Panc1 (cell line): Measurements from ENCODE around the gene CSK.

Experiments used
- POLR2AphosphoS5 ChIP-seq: IDR thresholded peaks from 2 replicates; pipeline ENCODE4 v1.6.1; 2012; ENCODE audit warnings: mild to moderate bottlenecking, low read depth, low read length, moderate library complexity
- TF ChIP-seq, protein P1 (sequence below): fragments of 450-650 bp; IDR thresholded peaks from 2 replicates; pipeline ENCODE4 v1.5.1; 2017; ENCODE audit warnings: mild to moderate bottlenecking
- TF ChIP-seq, protein P2 (sequence below), 2 experiments: IDR thresholded peaks; 2 replicates each; pipeline ENCODE4 v1.6.1; 2011 to 2012; ENCODE audit warnings: low read depth in 2 of 2, control low read depth in 1 of 2, low read length in 1 of 2, mild to moderate bottlenecking in 1 of 2, moderate library complexity in 1 of 2; ENCODE audit not compliant: insufficient read depth in 1 of 2

DNA sequence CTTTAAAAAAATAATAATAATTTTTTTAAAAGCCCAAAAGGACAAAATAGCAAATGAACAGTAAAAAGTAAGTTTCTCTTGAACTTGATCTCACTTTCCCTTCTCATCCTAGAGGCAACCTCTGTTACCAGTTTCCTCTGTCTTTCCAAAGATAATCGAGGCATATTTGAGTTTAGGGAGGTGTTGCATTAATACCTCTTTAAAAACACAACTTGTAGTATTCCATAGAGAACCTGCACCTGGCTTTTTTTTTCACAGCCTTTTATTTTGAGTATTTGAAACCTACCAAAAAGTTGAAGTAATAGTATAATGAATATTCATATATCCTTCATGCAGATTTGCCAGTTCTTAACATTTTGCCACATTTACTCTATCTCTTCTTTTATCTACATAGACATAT, 9.1 kb downstream of the CSK start:
- TF ChIP-seq, protein P1, sequence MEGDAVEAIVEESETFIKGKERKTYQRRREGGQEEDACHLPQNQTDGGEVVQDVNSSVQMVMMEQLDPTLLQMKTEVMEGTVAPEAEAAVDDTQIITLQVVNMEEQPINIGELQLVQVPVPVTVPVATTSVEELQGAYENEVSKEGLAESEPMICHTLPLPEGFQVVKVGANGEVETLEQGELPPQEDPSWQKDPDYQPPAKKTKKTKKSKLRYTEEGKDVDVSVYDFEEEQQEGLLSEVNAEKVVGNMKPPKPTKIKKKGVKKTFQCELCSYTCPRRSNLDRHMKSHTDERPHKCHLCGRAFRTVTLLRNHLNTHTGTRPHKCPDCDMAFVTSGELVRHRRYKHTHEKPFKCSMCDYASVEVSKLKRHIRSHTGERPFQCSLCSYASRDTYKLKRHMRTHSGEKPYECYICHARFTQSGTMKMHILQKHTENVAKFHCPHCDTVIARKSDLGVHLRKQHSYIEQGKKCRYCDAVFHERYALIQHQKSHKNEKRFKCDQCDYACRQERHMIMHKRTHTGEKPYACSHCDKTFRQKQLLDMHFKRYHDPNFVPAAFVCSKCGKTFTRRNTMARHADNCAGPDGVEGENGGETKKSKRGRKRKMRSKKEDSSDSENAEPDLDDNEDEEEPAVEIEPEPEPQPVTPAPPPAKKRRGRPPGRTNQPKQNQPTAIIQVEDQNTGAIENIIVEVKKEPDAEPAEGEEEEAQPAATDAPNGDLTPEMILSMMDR: no peak
- TF ChIP-seq POLR2AphosphoS5: no peak
- TF ChIP-seq, protein P2, sequence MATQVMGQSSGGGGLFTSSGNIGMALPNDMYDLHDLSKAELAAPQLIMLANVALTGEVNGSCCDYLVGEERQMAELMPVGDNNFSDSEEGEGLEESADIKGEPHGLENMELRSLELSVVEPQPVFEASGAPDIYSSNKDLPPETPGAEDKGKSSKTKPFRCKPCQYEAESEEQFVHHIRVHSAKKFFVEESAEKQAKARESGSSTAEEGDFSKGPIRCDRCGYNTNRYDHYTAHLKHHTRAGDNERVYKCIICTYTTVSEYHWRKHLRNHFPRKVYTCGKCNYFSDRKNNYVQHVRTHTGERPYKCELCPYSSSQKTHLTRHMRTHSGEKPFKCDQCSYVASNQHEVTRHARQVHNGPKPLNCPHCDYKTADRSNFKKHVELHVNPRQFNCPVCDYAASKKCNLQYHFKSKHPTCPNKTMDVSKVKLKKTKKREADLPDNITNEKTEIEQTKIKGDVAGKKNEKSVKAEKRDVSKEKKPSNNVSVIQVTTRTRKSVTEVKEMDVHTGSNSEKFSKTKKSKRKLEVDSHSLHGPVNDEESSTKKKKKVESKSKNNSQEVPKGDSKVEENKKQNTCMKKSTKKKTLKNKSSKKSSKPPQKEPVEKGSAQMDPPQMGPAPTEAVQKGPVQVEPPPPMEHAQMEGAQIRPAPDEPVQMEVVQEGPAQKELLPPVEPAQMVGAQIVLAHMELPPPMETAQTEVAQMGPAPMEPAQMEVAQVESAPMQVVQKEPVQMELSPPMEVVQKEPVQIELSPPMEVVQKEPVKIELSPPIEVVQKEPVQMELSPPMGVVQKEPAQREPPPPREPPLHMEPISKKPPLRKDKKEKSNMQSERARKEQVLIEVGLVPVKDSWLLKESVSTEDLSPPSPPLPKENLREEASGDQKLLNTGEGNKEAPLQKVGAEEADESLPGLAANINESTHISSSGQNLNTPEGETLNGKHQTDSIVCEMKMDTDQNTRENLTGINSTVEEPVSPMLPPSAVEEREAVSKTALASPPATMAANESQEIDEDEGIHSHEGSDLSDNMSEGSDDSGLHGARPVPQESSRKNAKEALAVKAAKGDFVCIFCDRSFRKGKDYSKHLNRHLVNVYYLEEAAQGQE (IDR thresholded peaks at IDR 0.05; ENCODE audit: insufficient read depth in 1 of 2, low read depth in 2 of 2, low read length in 1 of 2): no peak
